Stimulated activated CD8-positive, alpha-beta memory T cell treated with anti-CD3 and anti-CD28 coated beads, Interleukin-15, amount 100 ng/mL, for 24 hours (primary cell): ENCODE results near the gene ANTXR1.

Experiments
- DNase-seq: peaks from one replicate; pipeline ENCODE4 v3.0.0-alpha.2; 2020; ENCODE audit warnings: low read depth

Gene ANTXR1

GRCh38 chr2:69013142-69013839 is at the start of gene ANTXR1:
TSS of gene ANTXR1 (plus strand) at chr2:69013179. CDS start at chr2:69013500, 321 bp downstream.
- DNase-seq: no peak

GRCh38 chr2:68964282-68964681 is 48.7 kb upstream of the ANTXR1 start:
- DNase-seq: no peak

- no peak for DNase-seq
Measured at GRCh38 chr2:68968221-68968620, 44.8 kb upstream of the ANTXR1 start.

- DNase-seq: no peak
Measured at GRCh38 chr2:68969736-68970490, 43.1 kb upstream of the ANTXR1 start.

- DNase-seq: no peak
Measured at GRCh38 chr2:68970566-68971265, 42.3 kb upstream of the ANTXR1 start.

- no peak for DNase-seq
Measured at GRCh38 chr2:68971591-68972231, 41.3 kb upstream of the ANTXR1 start.

- no peak for DNase-seq
Measured at GRCh38 chr2:68974251-68974650, 38.7 kb upstream of the ANTXR1 start, which contains the start of gene GKN1. TSS of gene GKN1 (plus strand) at chr2:68974636. CDS start at chr2:68974678, 42 bp downstream.

GRCh38 chr2:68974946-68975665 is 37.9 kb upstream of the ANTXR1 start:
- DNase-seq: no peak

- DNase-seq: no peak
Measured at GRCh38 chr2:68975844-68976243, 37.1 kb upstream of the ANTXR1 start.

- DNase-seq: no peak
Measured at GRCh38 chr2:68977453-68977852, 35.5 kb upstream of the ANTXR1 start.

GRCh38 chr2:68978098-68978497 is 34.9 kb upstream of the ANTXR1 start:
- no peak for DNase-seq

GRCh38 chr2:68980956-68981355 is 32.0 kb upstream of the ANTXR1 start:
- DNase-seq: no peak

- no peak for DNase-seq
Measured at GRCh38 chr2:68987021-68987503, 25.9 kb upstream of the ANTXR1 start.

GRCh38 chr2:68989035-68989434 is 23.9 kb upstream of the ANTXR1 start:
- no peak for DNase-seq

- no peak for DNase-seq
Measured at GRCh38 chr2:68992341-68992740, 20.6 kb upstream of the ANTXR1 start.

GRCh38 chr2:68992933-68993332 is 20.0 kb upstream of the ANTXR1 start:
- no peak for DNase-seq

- DNase-seq: no peak
Measured at GRCh38 chr2:68993660-68994059, 19.3 kb upstream of the ANTXR1 start.

GRCh38 chr2:68994864-68995263 is 18.1 kb upstream of the ANTXR1 start:
- DNase-seq: no peak

- no peak for DNase-seq
Measured at GRCh38 chr2:68995916-68996315, 17.1 kb upstream of the ANTXR1 start.

- no peak for DNase-seq
Measured at GRCh38 chr2:68997401-68997800, 15.6 kb upstream of the ANTXR1 start.

- no peak for DNase-seq
Measured at GRCh38 chr2:69001879-69002278, 11.1 kb upstream of the ANTXR1 start.

GRCh38 chr2:69003731-69004130 is 9.2 kb upstream of the ANTXR1 start:
- no peak for DNase-seq
